WTC11 (cell line): ENCODE measurements around the gene KCNIP1. TPM values are rescaled to one million over a fixed set of nuclear protein-coding genes. Genes with fewer than 3 reads are reported as not detected.

ENCODE experiments used
- ATAC-seq: fragments of 200-7000 bp; cut with Tn5 transposase; 2 replicates; pipeline ENCODE4 v1.10.0; 2021; ENCODE audit warnings: mild to moderate bottlenecking, moderate library complexity
- CTCF ChIA-PET: fragments of 300-600 bp; sonication (Branson Sonifier 250); formaldehyde crosslinking; loops from one replicate; lab custom pipeline; 2021; ENCODE audit warnings: antibody characterized with exemption; lab: Charles Lee
- POLR2A ChIA-PET: fragments of 350-600 bp; sonication (Branson Sonifier 250); formaldehyde crosslinking; loops from one replicate; lab custom pipeline; 2021; ENCODE audit warnings: antibody characterized with exemption; lab: Charles Lee
- DNase-seq: peaks from one replicate; pipeline ENCODE4 v3.0.0; 2021; ENCODE audit warnings: low spot score
- H3K27ac Mint-ChIP-seq: 2 replicates; pipeline ENCODE4 v1.8.0; 2021; ENCODE audit warnings: mixed read lengths
- H3K27me3 Mint-ChIP-seq: 2 replicates; pipeline ENCODE4 v1.8.0; 2021; ENCODE audit warnings: low read depth, mild to moderate bottlenecking, moderate library complexity, mixed read lengths
- H3K36me3 Mint-ChIP-seq: 2 replicates; pipeline ENCODE4 v1.8.0; 2021; ENCODE audit warnings: mixed read lengths
- H3K4me1 Mint-ChIP-seq: 2 replicates; pipeline ENCODE4 v1.8.0; 2022; ENCODE audit warnings: mixed read lengths
- H3K4me3 Mint-ChIP-seq: 2 replicates; pipeline ENCODE4 v1.8.0; 2021; ENCODE audit warnings: mild to moderate bottlenecking, moderate library complexity, mixed read lengths
- H3K9me3 Mint-ChIP-seq: 2 replicates; pipeline ENCODE4 v1.8.0; 2021; ENCODE audit warnings: mixed read lengths
- CREB1 ChIP-seq: sonication (generic); formaldehyde crosslinking; IDR thresholded peaks from 2 replicates; pipeline ENCODE4 v1.8.0; 2023; ENCODE audit warnings: mild to moderate bottlenecking, missing genetic modification reagents
- CREM ChIP-seq: sonication (generic); formaldehyde crosslinking; IDR thresholded peaks from 2 replicates; pipeline ENCODE4 v1.8.1; 2022; ENCODE audit warnings: mild to moderate bottlenecking, missing genetic modification reagents, moderate library complexity
- ELF4 ChIP-seq: sonication (generic); formaldehyde crosslinking; IDR thresholded peaks from 2 replicates; pipeline ENCODE4 v1.8.1; 2022; ENCODE audit warnings: low read depth, mild to moderate bottlenecking, moderate library complexity, missing genetic modification reagents
- EMX1 ChIP-seq: fragments of 250-450 bp; sonication (Bioruptor Pico); IDR thresholded peaks from 2 replicates; pipeline ENCODE4 v1.8.0; 2021; ENCODE audit warnings: mild to moderate bottlenecking
- ESRRA ChIP-seq: sonication (generic); formaldehyde crosslinking; IDR thresholded peaks from 2 replicates; pipeline ENCODE4 v1.8.1; 2022; ENCODE audit warnings: mild to moderate bottlenecking, missing genetic modification reagents, borderline replicate concordance
- FOXJ3 ChIP-seq: sonication (generic); formaldehyde crosslinking; IDR thresholded peaks from 2 replicates; pipeline ENCODE4 v1.9.0; 2021; ENCODE audit warnings: missing genetic modification reagents, mild to moderate bottlenecking, borderline replicate concordance
- FOXP1 ChIP-seq: sonication (generic); formaldehyde crosslinking; IDR thresholded peaks from 2 replicates; pipeline ENCODE4 v1.8.0; 2022; ENCODE audit warnings: missing genetic modification reagents, mild to moderate bottlenecking, moderate library complexity, borderline replicate concordance
- HMGA2 ChIP-seq: fragments of 250-450 bp; sonication (Bioruptor Pico); IDR thresholded peaks from 2 replicates; pipeline ENCODE4 v1.4.0; 2021; ENCODE audit warnings: mild to moderate bottlenecking, moderate library complexity
- KAT7 ChIP-seq: sonication (generic); formaldehyde crosslinking; IDR thresholded peaks from 2 replicates; pipeline ENCODE4 v1.8.1; 2023; ENCODE audit warnings: missing genetic modification reagents, mild to moderate bottlenecking, borderline replicate concordance
- NFE2L1 ChIP-seq: sonication (generic); formaldehyde crosslinking; IDR thresholded peaks from 2 replicates; pipeline ENCODE4 v1.8.1; 2023; ENCODE audit warnings: missing genetic modification reagents
- NR2C2 ChIP-seq: sonication (generic); formaldehyde crosslinking; IDR thresholded peaks from 2 replicates; pipeline ENCODE4 v1.8.0; 2022; ENCODE audit warnings: mild to moderate bottlenecking, missing genetic modification reagents
- USF1 ChIP-seq: sonication (generic); formaldehyde crosslinking; IDR thresholded peaks from 2 replicates; pipeline ENCODE4 v1.8.0; 2022; ENCODE audit warnings: mild to moderate bottlenecking, missing genetic modification reagents
- ZNF281 ChIP-seq: sonication (generic); formaldehyde crosslinking; IDR thresholded peaks from 2 replicates; pipeline ENCODE4 v1.8.0; 2023; ENCODE audit warnings: mild to moderate bottlenecking, missing genetic modification reagents
- ZNF396 ChIP-seq: fragments of 250-450 bp; sonication (Bioruptor Pico); IDR thresholded peaks from 2 replicates; pipeline ENCODE4 v1.8.0; 2021; ENCODE audit warnings: mild to moderate bottlenecking, moderate library complexity, borderline replicate concordance
- total RNA-seq: library from RNA; stranded (reverse); gene quantifications from 3 replicates; pipeline ENCODE4 v1.2.3, GENCODE V29; 2021
- TF ChIP-seq, protein P1 (sequence below): sonication (generic); formaldehyde crosslinking; IDR thresholded peaks from 2 replicates; pipeline ENCODE4 v1.8.1; 2022; ENCODE audit warnings: missing genetic modification reagents, borderline replicate concordance

Gene KCNIP1
- total RNA-seq, 1 experiment from 2014 or later, result 0.59 TPM

- no peaks in the 10 kb centered on the region for H3K36me3 Mint-ChIP-seq
- CTCF ChIA-PET, result interaction anchor here (1.4 kb wide), 1 partner anchor 121 kb away, joined by 4 read pairs; no protein-coding TSS in a partner anchor
- peaks cover 7% of the 10 kb centered on the region for H3K27me3 Mint-ChIP-seq
- no peak overlapping the region for H3K4me3 Mint-ChIP-seq
- peaks cover 7% of the 10 kb centered on the region for H3K4me1 Mint-ChIP-seq
- no peak for DNase-seq
- TF ChIP-seq ELF4 (CRISPR knock-in tag), result no peak
- TF ChIP-seq FOXP1 (CRISPR knock-in tag), result no peak
- no peak for TF ChIP-seq ESRRA (CRISPR knock-in tag)
- TF ChIP-seq NFE2L1 (CRISPR knock-in tag), result no peak
- TF ChIP-seq HMGA2 (CRISPR knock-in tag), result no peak
- H3K27ac Mint-ChIP-seq, result no peak overlapping the region
- no peak for ATAC-seq
- no peaks in the 10 kb centered on the region for H3K9me3 Mint-ChIP-seq
- POLR2A ChIA-PET, result interaction anchor here (0.7 kb wide), 1 partner anchor 22 kb away, joined by 3 read pairs; no protein-coding TSS in a partner anchor
These were observed 6.7 kb downstream of the KCNIP1 start for GRCh38 chr5:170510559-170510958.

GRCh38 chr5:170511551-170512258 lies 7.9 kb downstream of the KCNIP1 start:
- ATAC-seq (no peak), DNase-seq (no peak)
- Mint-ChIP-seq H3K9me3 (no peaks in the 10 kb centered on the region), H3K27me3 (no peaks in the 10 kb centered on the region), H3K4me1 (peaks cover 7% of the 10 kb centered on the region), H3K4me3 (no peak overlapping the region), H3K27ac (no peak overlapping the region), H3K36me3 (no peaks in the 10 kb centered on the region)
- ChIA-PET POLR2A (no interaction called here), CTCF (interaction anchor here (0.8 kb wide), 1 partner anchor 120 kb away, joined by 3 read pairs; no protein-coding TSS in a partner anchor)
- no peak for TF ChIP-seq FOXJ3 (CRISPR knock-in tag)
- no peak for TF ChIP-seq ZNF396 (CRISPR knock-in tag)
- TF ChIP-seq KAT7 (CRISPR knock-in tag), result no peak

GRCh38 chr5:170513856-170514525 lies 10.2 kb downstream of the KCNIP1 start:
- Mint-ChIP-seq H3K9me3 (no peaks in the 10 kb centered on the region), H3K4me3 (no peak overlapping the region), H3K27me3 (no peaks in the 10 kb centered on the region), H3K4me1 (no peaks in the 10 kb centered on the region), H3K27ac (no peak overlapping the region), H3K36me3 (no peaks in the 10 kb centered on the region)
- DNase-seq (no peak), ATAC-seq (no peak; the same call in 1 of the 2 replicates)
- CTCF ChIA-PET, result no interaction called here
- POLR2A ChIA-PET, result no interaction called here
- no peak for TF ChIP-seq EMX1 (CRISPR knock-in tag)
- TF ChIP-seq CREB1 (CRISPR knock-in tag), result no peak
- TF ChIP-seq, protein P1, sequence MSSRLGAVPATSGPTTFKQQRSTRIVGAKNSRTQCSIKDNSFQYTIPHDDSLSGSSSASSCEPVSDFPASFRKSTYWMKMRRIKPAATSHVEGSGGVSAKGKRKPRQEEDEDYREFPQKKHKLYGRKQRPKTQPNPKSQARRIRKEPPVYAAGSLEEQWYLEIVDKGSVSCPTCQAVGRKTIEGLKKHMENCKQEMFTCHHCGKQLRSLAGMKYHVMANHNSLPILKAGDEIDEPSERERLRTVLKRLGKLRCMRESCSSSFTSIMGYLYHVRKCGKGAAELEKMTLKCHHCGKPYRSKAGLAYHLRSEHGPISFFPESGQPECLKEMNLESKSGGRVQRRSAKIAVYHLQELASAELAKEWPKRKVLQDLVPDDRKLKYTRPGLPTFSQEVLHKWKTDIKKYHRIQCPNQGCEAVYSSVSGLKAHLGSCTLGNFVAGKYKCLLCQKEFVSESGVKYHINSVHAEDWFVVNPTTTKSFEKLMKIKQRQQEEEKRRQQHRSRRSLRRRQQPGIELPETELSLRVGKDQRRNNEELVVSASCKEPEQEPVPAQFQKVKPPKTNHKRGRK (CRISPR knock-in tag), result no peak
- no peak for TF ChIP-seq ZNF281 (CRISPR knock-in tag)
- TF ChIP-seq NR2C2 (CRISPR knock-in tag), result no peak
- no peak for TF ChIP-seq CREM (CRISPR knock-in tag)
- no peak for TF ChIP-seq USF1
